Ovary (tissue), 9 donors: Measurements from ENCODE around the gene LSR. TPM values are rescaled to one million over a fixed set of nuclear protein-coding genes. Genes with fewer than 3 reads are reported as not detected.
A peak's percentile ranks its signal among the peaks of the same experiment; 100 is the strongest.

Experiments used
- DNase-seq, 5 donors: peaks; one replicate each; pipeline ENCODE4 v3.0.0-alpha.2; 2019 to 2020
- H3K27ac ChIP-seq, 2 donors: fragments of 200-600 bp; one replicate each; pipeline versions ENCODE4 v1.5.1 to v1.8.0; 2019 to 2022
- H3K27me3 ChIP-seq: fragments of 200-600 bp; one replicate; pipeline ENCODE4 v1.8.0; 2022
- H3K36me3 ChIP-seq: fragments of 200-600 bp; sonication (generic); one replicate; pipeline ENCODE4 v1.5.1; 2019
- H3K4me1 ChIP-seq: one replicate; pipeline ENCODE4 v1.8.1; 2013; ENCODE audit warnings: mild to moderate bottlenecking, moderate library complexity; ENCODE audit not compliant: insufficient read depth
- H3K4me3 ChIP-seq: fragments of 200-600 bp; sonication (generic); one replicate; pipeline ENCODE4 v1.5.1; 2017
- H3K9me3 ChIP-seq, 2 donors: fragments of 200-600 bp in 1 of 2; sonication (generic) in 1 of 2; one replicate each; pipeline versions ENCODE4 v1.5.1 to v1.8.1; 2013 to 2019; ENCODE audit warnings: mild to moderate bottlenecking in 1 of 2, moderate library complexity in 1 of 2
- EP300 ChIP-seq: sonication (generic); formaldehyde crosslinking; IDR thresholded peaks from one replicate; pipeline ENCODE4 v1.6.1; 2017; ENCODE audit warnings: antibody characterized with exemption
- POLR2A ChIP-seq: fragments of 450-650 bp; IDR thresholded peaks from one replicate; pipeline ENCODE4 v1.6.1; 2017; ENCODE audit warnings: antibody characterized with exemption, mild to moderate bottlenecking, moderate library complexity
- WGBS, 3 donors: extraction: QIAGEN DNeasy Blood & Tissue Kit in 1 of 3; methylation state at CpG; one replicate each; pipeline versions ENCODE4 v1.1.5 to v1.1.7; 2013 to 2017; 5-methylcytosine and 5-hydroxymethylcytosine counted together
- intact Hi-C, 4 donors: fragments of 100-400 bp; cut with DNase I; formaldehyde crosslinking; loops; one replicate each; pipeline versions ENCODE4 v1.11.0 to v1.15.1; 2022 to 2023
- polyA plus RNA-seq, 2 donors: library from polyadenylated mRNA; stranded (reverse); fragments of 200-250 nt in 1 of 2; fragments of 350-450 nt in 1 of 2; fragmentation: Illumina TruSeq in 1 of 2; extraction: RNeasy Lipid Tissue Mini Kit (QIAGEN cat#74804) in 1 of 2; gene quantifications; one replicate each; pipeline ENCODE4 v1.2.3, GENCODE V29; 2013 to 2014
- total RNA-seq, 7 donors: library from RNA; depleted of rRNA in 2 of 7; stranded (reverse); fragments of >200 nt in 2 of 7; fragmentation: NEBNext Ultra II Directional in 3 of 7; extraction: Animal tissue kit (Norgen Biotek cat#: 25700) in 3 of 7; gene quantifications; one replicate each; pipeline versions ENCODE4 v1.1.0 to v1.2.4, GENCODE V29; 2016 to 2023
- TF ChIP-seq, protein P1 (sequence below), 3 donors: fragments of 450-650 bp in 2 of 3; fragments of 200-600 bp in 1 of 3; IDR thresholded peaks; one replicate each; pipeline versions ENCODE4 v1.5.1 to v1.8.0; 2016 to 2022; ENCODE audit warnings: antibody characterized with exemption in 3 of 3, mild to moderate bottlenecking in 1 of 3
- donor health status: DM: no; HTN: no; CAD: no; lungs with moderate emphysema.
- donor health status: DM: no; HTN: no; CAD: no.
- donor health status: Bipolar disorder and iron deficiency.
- donor health status: DM: yes; HTN: yes; CAD: no.
- donor health status: DM: no; HTN: no; CAD: no.
- donor health status: DM: yes; HTN: yes; CAD: no.

LSR gene
- total and polyA plus RNA-seq, 9 donors = 3.3 to 69.8 (median 12.9) TPM

DNA sequence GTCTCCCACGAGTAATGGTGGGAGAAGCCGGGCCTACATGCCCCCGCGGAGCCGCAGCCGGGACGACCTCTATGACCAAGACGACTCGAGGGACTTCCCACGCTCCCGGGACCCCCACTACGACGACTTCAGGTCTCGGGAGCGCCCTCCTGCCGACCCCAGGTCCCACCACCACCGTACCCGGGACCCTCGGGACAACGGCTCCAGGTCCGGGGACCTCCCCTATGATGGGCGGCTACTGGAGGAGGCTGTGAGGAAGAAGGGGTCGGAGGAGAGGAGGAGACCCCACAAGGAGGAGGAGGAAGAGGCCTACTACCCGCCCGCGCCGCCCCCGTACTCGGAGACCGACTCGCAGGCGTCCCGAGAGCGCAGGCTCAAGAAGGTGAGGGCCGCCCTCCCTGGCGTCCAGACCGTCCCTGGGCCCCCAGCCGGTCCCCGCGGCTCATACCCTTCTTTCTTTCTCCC lies 18.6 kb downstream of the LSR start:
- WGBS, 3 donors = 0 to 1% (median 0%) methylated on average over 35 to 40 of the region's 40 CpGs
- intact Hi-C loops = loop anchor here in 3 of 4 donors (5.0 to 10.0 kb wide), 3 partner anchors 125 to 347 kb away; partner anchors contain the start of genes FXYD7 (in 2 of the 3) and HAUS5 (in 1 of the 3)
- Histone ChIP-seq H3K9me3 (no peaks in the 10 kb centered on the region), H3K27me3 (no peaks in the 10 kb centered on the region), H3K36me3 (no peaks in the 10 kb centered on the region), H3K27ac (peak overlapping the region; percentile 94 to 97), H3K4me1 (peaks cover 12% of the 10 kb centered on the region), H3K4me3 (peak overlapping the region; percentile 73)
- TF ChIP-seq, protein P1, sequence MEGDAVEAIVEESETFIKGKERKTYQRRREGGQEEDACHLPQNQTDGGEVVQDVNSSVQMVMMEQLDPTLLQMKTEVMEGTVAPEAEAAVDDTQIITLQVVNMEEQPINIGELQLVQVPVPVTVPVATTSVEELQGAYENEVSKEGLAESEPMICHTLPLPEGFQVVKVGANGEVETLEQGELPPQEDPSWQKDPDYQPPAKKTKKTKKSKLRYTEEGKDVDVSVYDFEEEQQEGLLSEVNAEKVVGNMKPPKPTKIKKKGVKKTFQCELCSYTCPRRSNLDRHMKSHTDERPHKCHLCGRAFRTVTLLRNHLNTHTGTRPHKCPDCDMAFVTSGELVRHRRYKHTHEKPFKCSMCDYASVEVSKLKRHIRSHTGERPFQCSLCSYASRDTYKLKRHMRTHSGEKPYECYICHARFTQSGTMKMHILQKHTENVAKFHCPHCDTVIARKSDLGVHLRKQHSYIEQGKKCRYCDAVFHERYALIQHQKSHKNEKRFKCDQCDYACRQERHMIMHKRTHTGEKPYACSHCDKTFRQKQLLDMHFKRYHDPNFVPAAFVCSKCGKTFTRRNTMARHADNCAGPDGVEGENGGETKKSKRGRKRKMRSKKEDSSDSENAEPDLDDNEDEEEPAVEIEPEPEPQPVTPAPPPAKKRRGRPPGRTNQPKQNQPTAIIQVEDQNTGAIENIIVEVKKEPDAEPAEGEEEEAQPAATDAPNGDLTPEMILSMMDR (IDR thresholded peaks at IDR 0.05) = no peak
- no peak for TF ChIP-seq POLR2A
- TF ChIP-seq EP300 = no peak
- DNase-seq = peak; percentile 68 to 82 (median 75)

DNA sequence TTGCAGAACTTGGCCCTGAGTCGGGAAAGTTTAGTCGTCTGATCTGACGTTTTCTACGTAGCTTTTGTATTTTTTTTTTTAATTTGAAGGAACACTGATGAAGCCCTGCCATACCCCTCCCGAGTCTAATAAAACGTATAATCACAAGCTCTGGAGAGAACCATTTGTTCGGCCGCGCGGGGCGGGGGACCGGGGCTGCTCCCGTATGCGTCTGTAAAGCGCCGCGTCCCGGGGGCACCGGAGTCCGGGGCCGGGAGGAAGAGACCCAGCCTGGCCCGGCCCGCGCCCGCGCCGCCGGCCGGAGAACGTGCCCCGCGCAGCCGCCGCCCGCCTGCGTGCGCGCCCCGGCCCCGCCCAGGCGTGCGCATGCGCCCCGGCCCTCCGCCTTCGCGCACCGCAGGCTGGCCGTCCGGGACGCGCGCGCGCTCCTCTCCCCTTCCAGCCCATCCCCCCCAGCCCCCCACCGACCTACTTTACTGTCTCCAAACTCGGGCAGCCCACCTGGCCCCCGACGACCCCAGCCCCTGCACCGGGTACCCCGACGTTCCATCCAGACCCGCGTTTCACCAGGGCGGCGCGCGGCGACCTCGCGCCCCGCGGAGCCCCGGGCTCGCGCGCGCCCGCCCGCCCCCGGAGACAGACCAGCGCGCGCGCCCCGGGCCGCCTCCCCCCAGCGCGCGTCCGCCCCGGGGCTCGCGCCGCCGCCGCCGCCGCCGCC lies 19.2 kb downstream of the LSR start:
- 0 to 1% (median 0%) methylated on average over 65 to 100 of the region's 100 CpGs for WGBS, 3 donors
- intact Hi-C loops = loop anchor here in 3 of 4 donors (5.0 to 10.0 kb wide), 3 partner anchors 126 to 347 kb away; partner anchors contain the start of genes FXYD7 (in 2 of the 3) and HAUS5 (in 1 of the 3)
- peak; percentile 75 to 87 (median 83) for DNase-seq

DNA sequence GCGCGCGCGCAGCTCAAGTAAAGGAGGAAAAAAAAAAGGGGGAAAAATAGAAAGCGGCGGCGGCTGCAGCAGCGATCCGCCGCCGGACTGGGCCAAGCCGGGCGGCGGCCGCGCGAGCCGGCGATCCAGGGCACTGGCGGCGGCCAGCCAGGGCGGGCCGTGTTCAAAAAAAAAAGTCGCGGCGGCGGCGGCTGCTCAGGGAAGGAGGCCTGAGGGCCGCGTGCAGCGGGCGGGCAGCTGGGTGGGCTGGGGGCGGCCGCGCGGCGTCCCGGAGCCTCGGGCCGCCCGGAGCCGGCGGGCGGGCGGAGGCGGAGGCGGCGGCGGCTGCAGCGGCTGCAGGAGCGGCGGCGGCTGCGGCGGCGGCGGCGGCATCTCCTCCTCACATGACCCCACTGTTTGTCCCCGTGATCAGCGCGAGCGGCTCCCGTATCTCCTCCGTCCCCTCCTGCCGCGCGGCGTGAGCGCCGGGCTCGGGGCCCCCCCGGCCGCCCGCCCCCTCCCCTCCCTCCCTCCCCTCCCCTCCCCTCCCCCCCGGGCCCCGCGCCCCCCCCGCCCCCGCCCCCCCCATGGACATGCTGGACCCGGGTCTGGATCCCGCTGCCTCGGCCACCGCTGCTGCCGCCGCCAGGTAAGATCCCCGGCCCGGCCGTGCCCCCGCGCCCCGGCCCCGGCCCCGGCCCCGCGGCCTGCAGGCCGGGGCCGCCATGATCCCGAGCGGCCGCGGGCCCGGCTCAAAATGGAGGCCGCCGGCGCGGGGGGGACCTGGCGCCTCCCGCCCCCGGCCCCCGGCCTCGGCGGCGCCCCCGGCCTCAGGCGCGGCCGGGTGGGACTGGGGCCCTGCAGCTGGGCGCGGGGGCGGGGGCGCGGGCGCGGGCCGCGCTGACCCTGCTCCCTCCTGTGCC lies 20.0 kb downstream of the LSR start, which contains the start of gene USF2:
Gene USF2 (plus strand): TSS at position 427 of the 902 bp plus-strand sequence. CDS start 140 bp downstream, at position 567.
- 0 to 1% (median 1%) methylated on average over 30 to 108 of the region's 126 CpGs for WGBS, 3 donors
- TF ChIP-seq EP300 (no peak), POLR2A (no peak)
- TF ChIP-seq, protein P1 (IDR thresholded peaks at IDR 0.05) = no peak
- Histone ChIP-seq H3K4me3 (peak within 1 kb of the TSS; percentile 73), H3K27me3 (no peaks in the 10 kb centered on the region), H3K4me1 (peaks cover 11% of the 10 kb centered on the region), H3K36me3 (no peaks in the 10 kb centered on the region), H3K27ac (peak within 1 kb of the TSS; percentile 94 to 97), H3K9me3 (no peaks in the 10 kb centered on the region)
- peak; percentile 77 to 84 (median 79) for DNase-seq
- intact Hi-C loops = loop anchor here in 3 of 4 donors (5.0 to 10.0 kb wide), 3 partner anchors 126 to 346 kb away; partner anchors contain the start of genes FXYD7 (in 2 of the 3) and HAUS5 (in 1 of the 3)

More for the DNA sequence above, 19.2 kb downstream of the LSR start:
- TF ChIP-seq POLR2A = peak; percentile 84
- TF ChIP-seq, protein P1 (IDR thresholded peaks at IDR 0.05) = no peak
- no peaks in the 10 kb centered on the region for H3K9me3 ChIP-seq
- H3K27me3 ChIP-seq = no peaks in the 10 kb centered on the region
- H3K4me3 ChIP-seq = peak overlapping the region; percentile 73
- H3K27ac ChIP-seq = peak overlapping the region; percentile 94 to 97
- peaks cover 10% of the 10 kb centered on the region for H3K4me1 ChIP-seq
- H3K36me3 ChIP-seq = no peaks in the 10 kb centered on the region
